ENCODE measurements around the gene ZDHHC14. TPM values are rescaled to one million over a fixed set of nuclear protein-coding genes. Genes with fewer than 3 reads are reported as not detected.

Gene ZDHHC14
- total RNA-seq, 4 donors from 2014 or later = 11.4 to 20.8 (median 15.6) TPM

DNA sequence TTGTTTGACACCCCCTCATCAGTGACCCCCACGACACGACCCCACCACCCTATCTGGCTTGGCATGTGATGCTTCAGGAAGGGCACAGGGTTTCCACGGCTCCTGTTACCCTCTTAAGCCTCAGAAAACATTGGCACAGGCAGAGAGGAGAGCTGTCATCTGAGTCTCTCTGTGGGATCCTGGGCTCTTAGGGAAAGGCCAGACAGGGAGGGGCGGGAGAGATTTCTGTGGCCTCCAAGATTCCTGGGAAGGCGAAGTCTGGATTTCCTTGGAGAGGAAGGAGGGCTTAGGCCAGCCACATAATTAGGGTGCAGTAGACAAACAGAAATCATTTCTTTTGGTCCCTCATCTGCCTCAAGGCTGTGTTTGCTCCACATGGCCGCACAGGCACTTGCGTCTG is 250.4 kb downstream of the ZDHHC14 start:
- Histone ChIP-seq H3K4me3 (no peak overlapping the region), H3K27me3 (no peaks in the 10 kb centered on the region), H3K9me3 (no peaks in the 10 kb centered on the region), H3K4me1 (peaks cover 0 to 27% (median 0%) of the 10 kb centered on the region in 4 donors), H3K27ac (peak overlapping the region in 2 of 4 donors; percentile 16 to 55), H3K36me3 (no peaks in the 10 kb centered on the region)
- 65 to 71% methylated on average over 7 of the region's 7 CpGs for WGBS, 2 donors
- DNase-seq (ENCODE audit: low spot score in 2 of 2) = no peak
- TF ChIP-seq, protein P1, sequence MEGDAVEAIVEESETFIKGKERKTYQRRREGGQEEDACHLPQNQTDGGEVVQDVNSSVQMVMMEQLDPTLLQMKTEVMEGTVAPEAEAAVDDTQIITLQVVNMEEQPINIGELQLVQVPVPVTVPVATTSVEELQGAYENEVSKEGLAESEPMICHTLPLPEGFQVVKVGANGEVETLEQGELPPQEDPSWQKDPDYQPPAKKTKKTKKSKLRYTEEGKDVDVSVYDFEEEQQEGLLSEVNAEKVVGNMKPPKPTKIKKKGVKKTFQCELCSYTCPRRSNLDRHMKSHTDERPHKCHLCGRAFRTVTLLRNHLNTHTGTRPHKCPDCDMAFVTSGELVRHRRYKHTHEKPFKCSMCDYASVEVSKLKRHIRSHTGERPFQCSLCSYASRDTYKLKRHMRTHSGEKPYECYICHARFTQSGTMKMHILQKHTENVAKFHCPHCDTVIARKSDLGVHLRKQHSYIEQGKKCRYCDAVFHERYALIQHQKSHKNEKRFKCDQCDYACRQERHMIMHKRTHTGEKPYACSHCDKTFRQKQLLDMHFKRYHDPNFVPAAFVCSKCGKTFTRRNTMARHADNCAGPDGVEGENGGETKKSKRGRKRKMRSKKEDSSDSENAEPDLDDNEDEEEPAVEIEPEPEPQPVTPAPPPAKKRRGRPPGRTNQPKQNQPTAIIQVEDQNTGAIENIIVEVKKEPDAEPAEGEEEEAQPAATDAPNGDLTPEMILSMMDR (IDR thresholded peaks at IDR 0.05) = no peak
- TF ChIP-seq POLR2A (IDR thresholded peaks at IDR 0.05) (no peak), EP300 (IDR thresholded peaks at IDR 0.05) (no peak)

DNA sequence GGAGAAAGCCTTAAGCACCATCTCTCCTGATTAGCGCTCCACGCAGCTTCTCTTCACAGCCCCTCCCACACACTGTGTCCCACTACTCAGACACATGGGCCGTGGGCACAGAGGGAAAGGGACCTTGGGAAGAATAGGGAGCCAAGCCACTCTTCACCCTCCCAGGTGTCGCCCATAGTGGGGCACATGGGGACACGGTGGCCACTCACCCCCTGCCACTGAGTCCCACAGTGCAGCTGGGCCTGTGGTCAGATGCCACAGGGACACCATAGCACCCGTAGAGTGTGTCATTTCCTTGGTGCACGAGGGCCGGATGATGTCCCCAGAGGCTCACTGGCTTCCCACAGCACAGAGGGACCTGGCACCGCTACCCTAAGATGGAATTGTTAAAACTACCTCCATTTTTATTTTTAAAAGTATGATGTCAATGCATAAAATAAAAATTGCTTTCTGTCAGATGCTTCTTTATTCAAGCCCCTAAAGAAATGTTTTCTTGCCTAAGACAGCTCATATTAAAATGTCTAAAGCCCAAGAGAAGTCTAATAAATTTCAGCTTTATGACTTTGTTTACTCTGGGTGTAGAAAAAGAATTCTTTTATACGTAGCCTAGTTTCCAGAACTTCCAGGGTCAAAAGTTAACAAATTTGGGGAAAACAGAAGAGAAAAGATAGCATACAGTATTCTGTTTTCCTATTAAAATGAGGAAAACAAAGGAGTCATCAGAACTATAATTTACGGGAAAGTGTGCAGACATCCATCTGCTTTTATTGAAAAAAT is 251.0 kb downstream of the ZDHHC14 start:
- Histone ChIP-seq H3K36me3 (no peaks in the 10 kb centered on the region), H3K4me1 (peaks cover 0 to 27% (median 0%) of the 10 kb centered on the region in 4 donors), H3K9me3 (no peaks in the 10 kb centered on the region), H3K27ac (peak overlapping the region in 2 of 4 donors; percentile 16 to 55), H3K27me3 (no peaks in the 10 kb centered on the region), H3K4me3 (no peak overlapping the region)
- TF ChIP-seq, protein P1 (IDR thresholded peaks at IDR 0.05) = no peak
- no peak for TF ChIP-seq EP300 (IDR thresholded peaks at IDR 0.05)
- no peak for TF ChIP-seq POLR2A (IDR thresholded peaks at IDR 0.05)
- WGBS, 2 donors = 62 to 64% methylated on average over 11 of the region's 11 CpGs
- DNase-seq (ENCODE audit: low spot score in 2 of 2) = no peak

DNA sequence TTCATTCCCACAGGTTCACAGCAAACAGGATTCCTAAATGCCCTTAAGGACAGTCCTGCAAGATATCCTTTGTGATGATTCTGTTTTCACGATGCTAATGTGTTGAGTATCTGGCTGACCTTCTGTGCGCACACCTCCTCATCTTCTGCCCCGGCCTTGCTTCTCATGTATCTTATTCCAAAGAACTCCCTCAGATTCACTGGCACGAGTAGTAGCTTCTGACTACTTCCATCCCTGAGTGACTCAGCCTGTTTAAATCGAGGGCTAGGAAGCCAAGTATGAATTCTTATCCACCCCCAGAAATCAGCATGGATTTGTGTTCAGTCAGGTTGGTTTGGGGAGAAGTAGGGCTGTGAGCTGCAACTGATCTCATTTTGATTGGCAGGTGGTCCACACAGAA is 251.8 kb downstream of the ZDHHC14 start:
- H3K4me1 ChIP-seq = peaks cover 0 to 27% (median 0%) of the 10 kb centered on the region in 4 donors
- no peak overlapping the region for H3K4me3 ChIP-seq
- H3K9me3 ChIP-seq = no peaks in the 10 kb centered on the region
- H3K27ac ChIP-seq = peak overlapping the region in 1 of 4 donors; percentile 44
- DNase-seq (ENCODE audit: low spot score in 2 of 2) = no peak
- no peak for TF ChIP-seq EP300 (IDR thresholded peaks at IDR 0.05)
- TF ChIP-seq, protein P1 (IDR thresholded peaks at IDR 0.05) = no peak
- no peak for TF ChIP-seq POLR2A (IDR thresholded peaks at IDR 0.05)
- 39 to 46% methylated on average over 5 of the region's 5 CpGs for WGBS, 2 donors
- H3K27me3 ChIP-seq = no peaks in the 10 kb centered on the region
- H3K36me3 ChIP-seq = no peaks in the 10 kb centered on the region

DNA sequence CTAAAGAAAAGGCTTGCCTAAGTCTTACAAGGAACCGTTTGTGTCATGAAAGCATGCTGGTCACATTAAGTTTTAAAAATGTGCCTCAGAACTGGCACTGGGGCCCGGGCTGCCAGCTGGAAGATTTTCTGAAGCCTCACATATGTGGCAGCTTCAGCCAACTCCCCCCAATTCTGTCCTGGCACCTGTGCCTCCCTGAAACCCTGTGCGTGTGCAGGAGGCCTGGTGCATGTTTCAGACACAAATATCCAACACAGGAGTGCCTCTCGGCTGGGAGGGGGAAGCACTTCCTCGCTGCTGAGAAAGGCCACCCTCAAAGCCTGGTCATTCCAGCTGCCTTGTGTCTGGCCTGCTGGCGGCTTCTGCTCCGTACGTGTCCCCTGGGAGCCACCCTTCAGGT is 253.6 kb downstream of the ZDHHC14 start:
- H3K36me3 ChIP-seq = peaks cover 0 to 2% (median 0%) of the 10 kb centered on the region in 3 donors
- DNase-seq (ENCODE audit: low spot score in 2 of 2) = no peak
- no peak for TF ChIP-seq POLR2A (IDR thresholded peaks at IDR 0.05)
- TF ChIP-seq, protein P1 (IDR thresholded peaks at IDR 0.05) = no peak
- TF ChIP-seq EP300 (IDR thresholded peaks at IDR 0.05) = no peak
- no peaks in the 10 kb centered on the region for H3K27me3 ChIP-seq
- no peaks in the 10 kb centered on the region for H3K9me3 ChIP-seq
- H3K4me3 ChIP-seq = no peak overlapping the region
- peaks cover 0 to 27% (median 0%) of the 10 kb centered on the region in 4 donors for H3K4me1 ChIP-seq
- H3K27ac ChIP-seq = no peak overlapping the region
- 69 to 71% methylated on average over 8 of the region's 8 CpGs for WGBS, 2 donors
